GM18868 (cell line): ENCODE measurements around the gene PLA2G4B.
A peak's percentile ranks its signal among the peaks of the same experiment; 100 is the strongest.

Experiments
- ATAC-seq: cut with Tn5 transposase; IDR thresholded peaks from one replicate; pipeline ENCODE4 v1.9.1; 2021; ENCODE audit warnings: mild to moderate bottlenecking, moderate library complexity; ENCODE audit not compliant: unreplicated experiment

Gene PLA2G4B

GRCh38 chr15:41806291-41807181, 32.1 kb upstream of the PLA2G4B start:
- no peak for ATAC-seq

DNA sequence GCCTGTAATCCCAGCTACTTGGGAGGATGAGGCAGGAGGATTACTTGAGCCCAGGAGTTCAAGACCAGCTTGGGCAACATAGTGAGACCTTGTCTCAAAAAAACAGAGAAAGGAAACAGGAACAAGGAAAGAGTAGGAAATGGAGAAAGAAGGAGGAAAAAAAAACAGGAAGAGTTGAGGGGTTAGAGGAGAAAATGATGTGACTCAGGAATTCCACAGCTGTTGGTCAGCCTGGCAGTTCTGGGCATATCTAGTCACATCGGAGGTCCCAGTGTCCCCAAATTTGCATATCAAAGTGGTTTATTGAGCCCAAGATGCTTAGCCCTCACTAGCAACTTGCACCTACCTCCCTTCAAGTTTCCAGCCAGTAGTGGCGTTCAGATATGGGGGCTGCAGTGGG, 29.5 kb upstream of the PLA2G4B start:
- no peak for ATAC-seq

GRCh38 chr15:41809526-41810220, 29.0 kb upstream of the PLA2G4B start:
- no peak for ATAC-seq

GRCh38 chr15:41810651-41811431, 27.8 kb upstream of the PLA2G4B start:
- ATAC-seq = no peak

- ATAC-seq = peak; percentile 59
Observed at GRCh38 chr15:41811432-41812195, 27.0 kb upstream of the PLA2G4B start.

GRCh38 chr15:41812820-41813375, 25.7 kb upstream of the PLA2G4B start:
- no peak for ATAC-seq

DNA sequence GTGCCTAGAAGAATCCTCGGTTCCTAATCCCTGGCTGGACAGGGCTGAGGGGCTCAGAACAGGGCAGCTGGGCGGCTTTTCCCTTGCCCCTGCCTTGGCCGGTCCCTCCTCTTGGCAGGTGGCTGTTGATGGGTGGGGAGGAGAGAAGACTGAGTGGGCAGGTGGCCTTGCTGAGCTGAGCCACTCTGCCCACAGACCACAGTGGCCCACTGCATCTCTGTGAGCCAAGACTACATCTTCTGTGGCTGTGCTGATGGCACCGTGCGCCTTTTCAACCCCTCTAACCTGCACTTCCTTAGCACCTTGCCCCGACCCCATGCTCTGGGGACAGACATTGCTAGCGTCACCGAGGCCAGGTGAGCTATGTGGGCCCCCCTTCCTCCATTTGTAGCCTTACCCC, 25.2 kb upstream of the PLA2G4B start:
- no peak for ATAC-seq

DNA sequence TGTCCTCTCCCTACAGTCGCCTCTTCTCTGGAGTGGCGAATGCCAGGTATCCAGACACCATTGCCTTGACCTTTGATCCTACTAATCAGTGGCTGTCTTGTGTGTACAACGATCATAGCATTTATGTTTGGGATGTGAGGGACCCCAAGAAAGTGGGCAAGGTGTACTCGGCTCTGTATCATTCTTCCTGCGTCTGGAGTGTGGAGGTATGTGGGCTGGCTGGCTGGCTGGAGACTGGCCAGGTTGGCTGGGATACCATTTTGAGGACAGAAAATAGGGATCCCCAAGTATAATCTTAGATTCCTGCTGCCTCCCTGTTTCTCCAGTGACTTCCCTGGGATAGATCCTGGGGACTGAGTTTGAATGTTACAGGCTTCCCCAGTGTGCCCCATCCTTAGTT, 24.1 kb upstream of the PLA2G4B start:
- ATAC-seq = no peak

DNA sequence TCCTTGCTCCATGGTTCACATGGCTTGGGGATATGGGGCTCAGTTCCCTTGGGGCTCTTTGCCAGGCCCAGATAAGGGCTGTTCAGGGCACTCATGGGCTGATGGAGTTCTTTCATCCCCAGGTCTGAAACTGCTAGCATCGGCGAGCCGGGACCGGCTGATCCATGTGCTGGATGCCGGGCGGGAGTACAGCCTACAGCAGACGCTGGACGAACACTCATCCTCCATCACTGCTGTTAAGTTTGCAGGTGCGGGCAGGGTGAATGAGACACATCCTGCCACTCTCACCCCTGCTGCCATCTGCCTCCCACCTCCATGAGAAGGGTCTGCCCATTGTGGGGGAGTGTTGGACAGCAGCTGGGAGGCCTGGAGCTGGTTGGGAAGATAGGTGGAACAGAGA, 21.9 kb upstream of the PLA2G4B start:
- ATAC-seq = no peak

GRCh38 chr15:41817327-41817726, 21.3 kb upstream of the PLA2G4B start:
- ATAC-seq = no peak

DNA sequence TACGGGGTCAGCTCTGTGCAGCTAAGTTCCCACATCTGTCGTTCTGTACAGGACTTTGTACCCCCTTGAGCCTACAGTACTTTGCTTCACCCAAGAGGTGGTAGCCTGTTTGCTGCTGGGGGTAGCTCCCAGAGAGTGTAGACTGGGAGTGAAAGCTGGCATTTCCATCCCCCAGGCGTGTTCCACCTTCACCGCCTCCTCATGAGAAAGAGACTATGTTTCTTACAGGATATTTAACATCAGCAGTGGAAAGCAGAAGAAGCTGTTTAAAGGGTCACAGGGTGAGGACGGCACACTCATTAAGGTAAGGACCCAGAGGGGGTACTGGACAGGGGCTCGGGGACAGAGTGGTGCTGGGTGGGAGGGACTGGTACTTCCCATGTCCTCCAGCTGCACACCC, 20.9 kb upstream of the PLA2G4B start:
- ATAC-seq = no peak

- ATAC-seq = no peak
Observed at GRCh38 chr15:41819455-41820050, 19.1 kb upstream of the PLA2G4B start.

- ATAC-seq = no peak
Observed at GRCh38 chr15:41820791-41821423, 17.7 kb upstream of the PLA2G4B start.

- ATAC-seq = no peak
Observed at GRCh38 chr15:41821831-41822230, 16.8 kb upstream of the PLA2G4B start.

DNA sequence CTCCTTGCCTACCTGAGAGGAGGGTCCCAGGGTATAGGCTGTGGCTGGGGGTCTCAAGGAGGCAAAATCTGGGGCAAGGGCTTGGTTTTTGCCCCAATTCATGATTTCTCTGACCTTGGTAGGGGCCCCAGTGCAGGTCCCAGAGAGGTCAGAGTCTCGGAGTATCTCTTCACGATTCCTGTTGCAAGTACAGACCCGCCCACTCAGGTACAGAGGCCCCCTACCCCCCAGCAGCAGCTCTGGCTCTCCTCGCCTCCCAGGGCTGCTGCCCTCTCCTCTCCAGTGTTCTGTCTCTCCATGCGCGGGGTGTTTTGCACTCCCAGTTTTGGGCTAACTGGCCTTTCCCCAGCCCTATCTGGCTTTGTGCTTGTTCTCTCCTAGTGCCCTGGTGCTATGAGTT, 16.2 kb upstream of the PLA2G4B start:
- no peak for ATAC-seq

- ATAC-seq = no peak
Observed at GRCh38 chr15:41822957-41823356, 15.7 kb upstream of the PLA2G4B start.

GRCh38 chr15:41823502-41823901, 15.1 kb upstream of the PLA2G4B start:
- no peak for ATAC-seq

- no peak for ATAC-seq
Observed at GRCh38 chr15:41824062-41824745, 14.4 kb upstream of the PLA2G4B start.

- ATAC-seq = no peak
Observed at GRCh38 chr15:41825145-41825544, 13.5 kb upstream of the PLA2G4B start.
